T-helper 9 cell (primary cell): ENCODE results near the gene FMO5.
"Not testable (repeated sequence)": the region's sequence is repeated elsewhere in the genome, so short reads cannot be mapped to it uniquely, and the experiment has no call there.

ENCODE experiments used
- DNase-seq: peaks from one replicate; pipeline ENCODE4 v3.0.0-alpha.2; 2020
- total RNA-seq, 2 donors: gene quantifications; one replicate each; lab custom pipeline; 2026; lab: John Stamatoyannopoulos, UW

Gene FMO5, protein sequence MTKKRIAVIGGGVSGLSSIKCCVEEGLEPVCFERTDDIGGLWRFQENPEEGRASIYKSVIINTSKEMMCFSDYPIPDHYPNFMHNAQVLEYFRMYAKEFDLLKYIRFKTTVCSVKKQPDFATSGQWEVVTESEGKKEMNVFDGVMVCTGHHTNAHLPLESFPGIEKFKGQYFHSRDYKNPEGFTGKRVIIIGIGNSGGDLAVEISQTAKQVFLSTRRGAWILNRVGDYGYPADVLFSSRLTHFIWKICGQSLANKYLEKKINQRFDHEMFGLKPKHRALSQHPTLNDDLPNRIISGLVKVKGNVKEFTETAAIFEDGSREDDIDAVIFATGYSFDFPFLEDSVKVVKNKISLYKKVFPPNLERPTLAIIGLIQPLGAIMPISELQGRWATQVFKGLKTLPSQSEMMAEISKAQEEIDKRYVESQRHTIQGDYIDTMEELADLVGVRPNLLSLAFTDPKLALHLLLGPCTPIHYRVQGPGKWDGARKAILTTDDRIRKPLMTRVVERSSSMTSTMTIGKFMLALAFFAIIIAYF
- total RNA-seq: 0.24 to 1.1 reads per million in 2 donors

DNA sequence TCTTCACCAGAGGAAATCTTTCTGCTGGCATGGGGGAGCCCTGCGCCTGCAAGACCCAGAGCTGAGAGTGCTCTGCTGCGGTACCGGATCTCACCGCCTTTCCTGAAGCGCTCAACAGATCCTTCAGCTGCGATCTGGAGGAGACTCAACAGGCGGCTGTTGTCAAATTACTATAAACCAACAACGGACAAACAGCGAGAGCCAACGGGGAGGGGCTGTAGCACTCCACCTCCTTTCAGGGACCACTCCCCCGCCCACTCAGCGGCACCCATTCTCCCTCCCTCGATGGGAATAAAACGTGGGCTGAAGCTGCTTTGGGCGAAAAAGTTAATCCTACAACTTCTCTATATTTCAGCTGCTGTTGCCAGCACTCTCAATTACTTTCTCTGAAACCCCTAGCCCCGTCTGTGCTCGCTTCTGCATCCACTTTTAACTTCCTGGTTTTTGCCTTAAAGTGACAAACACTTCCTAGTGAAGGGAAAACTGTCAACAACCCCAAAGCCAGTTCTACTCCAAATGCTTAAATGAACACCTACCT is at the start of gene FMO5:
Gene FMO5, minus strand, starts transcription at position 147 of the 538 bp plus-strand sequence. CDS start 310 bp downstream, outside the sequence.
- peak; percentile 21 for DNase-seq

DNA sequence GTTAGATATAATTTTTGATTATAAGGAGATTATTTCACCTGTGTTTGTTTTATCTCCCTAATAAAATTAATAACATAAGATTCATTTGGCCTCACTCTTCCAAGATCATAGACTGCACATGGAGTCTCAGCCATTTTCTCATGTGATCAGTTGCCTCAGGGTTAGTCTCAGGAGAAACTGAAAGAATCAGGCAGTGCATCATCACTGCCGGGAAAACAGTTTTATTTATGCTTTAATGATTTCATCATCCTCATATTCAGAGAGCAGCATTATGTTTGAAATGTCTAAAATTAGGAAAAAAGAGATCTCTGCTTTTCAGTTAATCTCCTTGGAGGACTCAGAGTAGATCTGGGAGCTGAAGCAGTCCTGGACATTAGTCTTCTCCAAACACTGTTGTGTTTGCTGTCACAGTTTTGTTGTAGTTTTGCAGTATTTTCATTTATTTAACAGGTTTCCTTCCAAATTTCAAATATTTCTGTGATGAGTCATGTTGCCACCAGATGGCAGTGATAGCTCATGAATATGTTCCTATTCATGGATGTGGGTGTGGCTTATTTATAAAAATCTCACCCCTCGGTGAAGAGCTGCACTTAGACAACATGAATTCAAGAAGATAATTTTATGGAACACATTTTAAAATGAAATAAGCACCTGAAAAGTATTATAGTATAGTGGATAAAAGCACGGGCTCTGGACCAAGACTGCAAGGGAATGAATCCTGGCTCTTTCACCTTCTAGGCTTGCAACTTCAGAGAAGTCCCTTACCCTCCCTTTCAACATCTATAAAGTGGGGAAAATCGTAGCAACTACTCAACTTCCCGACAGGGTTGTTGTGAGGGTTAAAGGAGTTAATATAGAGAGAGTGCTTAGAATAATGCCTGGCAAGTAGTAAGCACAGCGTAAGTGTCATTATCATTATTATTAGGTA is 48.5 kb upstream of the FMO5 start:
- DNase-seq: peak; percentile 1

DNA sequence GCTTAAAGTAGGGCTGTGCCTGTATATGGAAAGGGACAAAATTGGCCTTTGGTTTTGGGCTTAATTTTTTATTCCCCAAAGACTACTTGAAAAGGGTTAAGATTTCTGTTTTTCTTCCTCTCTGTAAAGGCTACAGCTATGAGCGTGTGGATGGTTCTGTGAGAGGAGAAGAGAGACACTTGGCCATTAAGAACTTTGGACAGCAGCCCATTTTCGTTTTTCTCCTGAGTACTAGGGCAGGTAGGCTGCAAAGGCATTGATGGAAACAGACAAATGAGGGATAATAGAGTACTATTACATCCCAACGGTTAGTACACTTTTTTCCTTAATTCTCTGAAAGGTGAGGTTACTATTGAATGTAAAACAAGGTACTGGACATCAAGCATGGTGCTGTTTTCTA is 46.9 kb upstream of the FMO5 start:
- DNase-seq: no peak

DNA sequence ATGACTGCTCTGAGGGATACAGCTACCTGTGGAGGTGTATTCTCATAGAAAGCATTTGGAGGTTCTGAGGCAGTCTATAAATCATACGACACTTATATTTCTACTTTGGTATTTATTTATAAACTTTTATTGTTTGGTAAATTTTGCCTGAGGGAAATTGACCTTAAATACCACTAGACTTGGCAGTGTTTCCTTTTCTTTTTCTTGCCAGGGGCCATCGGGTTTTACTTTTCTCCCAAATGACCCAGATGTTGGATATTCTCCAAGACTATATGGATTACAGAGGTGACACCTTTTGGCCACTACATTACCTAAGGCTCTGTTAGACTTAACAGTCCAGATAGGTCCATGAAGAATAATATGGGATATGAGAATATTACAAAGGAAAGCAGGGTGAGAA is 45.6 kb upstream of the FMO5 start:
- DNase-seq: no peak

DNA sequence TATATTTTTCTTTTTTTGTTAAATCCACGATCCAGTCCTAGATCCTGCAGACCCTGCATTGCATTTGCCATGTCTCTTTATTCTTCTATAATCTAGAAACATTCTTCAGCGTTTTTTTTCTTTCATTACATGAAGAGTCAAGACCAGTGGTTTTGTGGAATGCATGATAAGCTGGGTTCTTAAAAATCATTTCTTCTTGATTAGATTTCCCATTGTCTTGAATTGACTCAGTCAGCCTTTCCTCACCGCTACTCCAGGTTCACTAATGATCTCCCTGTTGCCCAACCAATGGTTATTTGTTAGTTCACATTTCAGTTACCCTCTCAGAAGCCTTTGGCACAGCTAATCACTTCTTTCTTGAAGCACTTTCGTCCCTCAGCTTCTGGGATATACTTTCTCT is 42.6 kb upstream of the FMO5 start:
- DNase-seq: no peak

DNA sequence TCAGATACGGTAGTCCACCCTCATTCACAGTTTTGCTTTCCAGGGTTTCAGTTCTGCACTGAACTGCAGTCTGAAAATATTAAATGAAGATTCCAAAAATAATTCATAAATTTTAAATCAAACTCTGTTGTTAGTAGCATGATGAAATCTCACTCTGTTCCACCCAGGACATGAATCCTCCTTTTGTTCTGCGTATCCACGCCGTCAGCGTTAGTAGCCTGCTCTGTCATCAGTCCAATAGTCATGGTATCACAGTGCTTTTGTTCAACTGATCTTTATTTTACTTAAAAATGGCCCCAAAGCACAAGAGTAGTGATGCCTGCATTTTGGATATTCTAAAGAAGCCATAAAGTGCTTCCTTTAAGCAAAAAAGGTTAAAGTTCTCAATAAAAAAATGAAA is 41.2 kb upstream of the FMO5 start:
- DNase-seq: no peak

DNA sequence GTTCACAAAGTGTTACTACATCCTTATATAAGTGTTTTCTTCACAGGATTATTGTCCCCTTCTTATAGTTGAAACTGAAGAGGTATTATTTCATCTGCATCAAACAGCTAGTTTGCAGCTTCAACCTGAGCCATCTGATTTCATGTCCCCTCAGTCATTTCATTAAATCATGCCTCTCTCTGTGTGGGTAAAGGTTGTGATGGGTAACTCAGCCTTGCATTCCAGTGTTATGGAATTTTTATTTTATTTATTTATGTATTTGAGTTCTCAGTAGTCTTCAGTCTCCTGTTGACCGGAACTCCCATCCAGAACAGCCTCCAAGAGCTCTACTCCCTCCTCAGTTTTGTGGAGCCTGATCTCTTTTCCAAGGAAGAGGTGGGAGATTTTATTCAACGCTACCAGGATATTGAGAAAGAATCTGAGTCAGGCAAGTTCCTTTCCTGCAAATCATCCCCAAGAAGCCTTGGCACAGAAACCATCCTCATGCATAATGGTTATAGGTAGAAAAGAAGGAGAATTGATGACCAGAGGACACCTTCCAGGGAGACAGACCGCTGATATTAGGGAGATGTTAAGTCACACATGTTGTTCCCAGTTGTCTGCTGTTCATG is 39.1 kb upstream of the FMO5 start:
- no peak for DNase-seq

DNA sequence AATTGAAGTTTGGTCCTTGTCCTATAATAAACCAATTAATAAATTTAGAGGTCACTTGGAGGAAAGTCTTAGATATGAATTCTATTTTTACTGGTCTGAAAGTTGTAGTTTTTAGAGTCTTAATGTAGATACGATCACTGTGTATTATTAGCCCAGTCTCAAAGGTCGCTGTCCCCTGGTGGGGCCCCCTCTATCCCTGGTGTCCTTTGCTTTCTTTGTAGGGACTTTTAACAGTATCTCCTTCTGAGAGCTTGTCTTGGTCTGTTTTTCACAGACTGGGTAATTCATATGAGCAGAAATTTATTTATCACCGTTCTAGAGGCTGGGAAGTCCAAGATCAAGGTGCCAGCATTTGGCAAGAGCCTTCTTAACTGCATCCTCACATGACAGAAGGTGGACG is 35.8 kb upstream of the FMO5 start:
- no peak for DNase-seq

DNA sequence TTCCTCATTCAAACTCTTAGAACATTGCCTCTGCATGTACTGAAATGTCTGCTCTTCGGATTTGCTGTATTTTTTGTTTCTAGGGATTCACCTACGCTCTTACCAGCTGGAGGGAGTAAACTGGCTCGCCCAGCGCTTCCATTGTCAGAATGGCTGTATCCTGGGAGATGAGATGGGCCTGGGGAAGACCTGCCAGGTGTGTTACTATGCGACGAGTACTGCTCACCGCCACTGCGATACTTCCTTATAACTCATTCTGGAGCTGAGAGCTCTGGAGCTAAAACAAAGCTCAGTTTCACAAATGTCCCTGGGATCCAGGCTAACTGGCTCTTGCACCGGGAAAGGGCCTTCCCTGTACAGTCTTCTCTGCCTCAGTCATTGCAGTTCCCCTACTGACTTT is 27.4 kb upstream of the FMO5 start:
- DNase-seq: no peak

DNA sequence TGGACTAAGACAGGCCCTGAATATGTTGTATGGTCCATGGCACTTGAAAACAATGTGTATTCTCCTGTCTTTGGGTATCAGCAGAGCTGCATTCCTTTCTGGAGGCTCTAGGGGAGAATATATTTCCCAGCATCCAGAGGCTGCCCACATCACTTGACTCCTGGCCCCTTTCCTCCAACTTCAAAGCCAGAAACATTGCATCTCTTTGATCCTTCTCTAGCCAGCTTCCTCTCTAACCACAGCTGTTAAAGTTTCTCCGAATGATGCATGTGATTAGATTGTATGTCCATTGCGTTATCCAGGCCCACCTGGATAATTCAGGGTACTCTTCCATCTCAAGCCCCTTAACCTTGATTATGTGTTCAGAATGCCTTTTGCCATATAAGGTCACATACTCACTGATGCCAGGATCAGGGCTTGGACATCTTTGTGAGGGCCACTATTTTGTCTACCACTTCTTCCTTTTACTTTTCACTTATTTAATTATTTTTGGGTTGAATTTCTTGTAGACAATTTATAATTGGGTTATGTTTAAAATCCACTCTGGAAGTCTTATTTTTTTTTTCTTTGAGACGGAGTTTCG is 22.6 kb upstream of the FMO5 start:
- DNase-seq: no peak

DNA sequence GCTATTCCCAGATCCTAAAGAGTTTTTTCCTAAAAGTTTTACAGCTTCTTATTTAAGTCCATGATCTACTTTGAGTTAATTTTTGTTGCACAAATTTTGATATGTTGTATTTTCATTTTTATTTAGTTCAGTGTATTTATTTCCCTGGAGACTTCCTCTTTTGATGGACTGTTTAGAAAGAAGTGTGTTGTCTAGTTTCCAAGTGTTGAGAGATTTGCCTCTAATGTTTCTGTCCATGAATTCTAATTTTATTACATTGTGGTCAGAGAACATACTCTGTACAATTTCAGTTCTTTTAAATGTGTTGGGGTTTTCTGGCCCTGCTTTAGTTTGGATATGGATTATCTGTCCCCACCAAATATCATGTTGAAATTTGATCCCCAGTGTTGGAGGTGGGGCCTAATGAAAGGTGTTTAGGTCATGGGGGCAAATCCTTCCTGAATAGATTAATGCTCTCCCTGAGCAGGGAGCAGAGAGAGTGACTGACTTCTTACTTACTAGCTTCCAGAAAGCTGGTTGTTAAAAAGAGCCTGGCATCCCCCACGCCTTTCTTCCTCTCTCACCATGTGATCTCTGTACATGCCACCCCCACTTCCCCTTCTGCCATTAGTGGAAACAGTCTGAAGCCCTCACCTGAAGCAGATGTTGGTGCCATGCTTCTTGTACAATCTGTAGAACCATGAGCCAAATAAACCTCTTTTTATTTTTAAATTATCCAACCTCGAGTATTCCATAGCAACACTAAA is 21.9 kb upstream of the FMO5 start:
- DNase-seq: no peak

DNA sequence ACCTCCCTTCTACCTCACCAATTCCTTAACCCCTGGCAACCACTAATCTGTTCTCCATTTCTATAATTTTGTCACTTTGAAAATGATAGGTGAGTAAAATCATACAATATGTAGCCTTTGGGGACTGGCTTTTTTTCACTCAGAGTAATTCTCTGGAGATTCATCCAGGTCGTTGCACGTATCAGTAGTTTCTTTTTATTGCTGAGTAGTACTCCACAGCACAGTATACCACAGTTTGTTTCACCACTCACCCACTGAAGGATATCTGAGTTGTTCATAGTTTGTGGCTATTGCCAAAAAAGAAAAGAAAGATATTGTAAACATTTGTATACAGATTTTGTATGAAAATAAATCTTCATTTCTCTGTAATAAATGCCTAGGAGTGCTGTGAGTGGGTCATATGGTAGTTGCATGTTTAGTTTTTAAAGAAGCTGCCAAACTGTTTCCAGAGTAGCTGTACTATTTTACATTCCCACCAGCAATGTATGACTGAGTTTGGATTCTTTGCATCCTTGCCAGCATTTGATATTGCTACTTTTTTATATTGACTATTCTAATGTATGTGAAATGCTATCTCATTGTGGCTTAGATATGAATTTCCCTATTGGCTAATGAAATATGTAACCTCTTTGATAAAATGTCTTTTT is 21.0 kb upstream of the FMO5 start:
- no peak for DNase-seq

DNA sequence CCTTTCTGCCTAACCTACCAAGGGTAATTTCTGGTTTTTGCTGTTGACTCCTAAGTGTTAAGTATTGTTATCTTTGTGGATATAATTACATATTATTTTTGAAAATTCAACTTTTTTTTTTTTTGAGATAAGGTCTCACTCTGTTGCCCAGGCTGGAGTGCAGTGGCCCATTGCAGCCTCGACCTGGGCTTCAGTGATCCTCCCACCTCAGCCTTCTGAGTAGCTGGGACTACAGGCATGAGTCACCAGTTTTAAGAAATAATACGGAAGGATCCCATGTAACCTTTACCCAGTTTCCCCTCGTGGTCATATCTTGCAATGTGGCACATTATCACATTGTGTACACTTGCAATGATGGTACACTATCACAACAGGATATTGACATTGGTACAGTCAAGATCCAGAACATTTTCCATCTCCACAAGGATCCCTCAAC is 20.5 kb upstream of the FMO5 start:
- DNase-seq: no peak

DNA sequence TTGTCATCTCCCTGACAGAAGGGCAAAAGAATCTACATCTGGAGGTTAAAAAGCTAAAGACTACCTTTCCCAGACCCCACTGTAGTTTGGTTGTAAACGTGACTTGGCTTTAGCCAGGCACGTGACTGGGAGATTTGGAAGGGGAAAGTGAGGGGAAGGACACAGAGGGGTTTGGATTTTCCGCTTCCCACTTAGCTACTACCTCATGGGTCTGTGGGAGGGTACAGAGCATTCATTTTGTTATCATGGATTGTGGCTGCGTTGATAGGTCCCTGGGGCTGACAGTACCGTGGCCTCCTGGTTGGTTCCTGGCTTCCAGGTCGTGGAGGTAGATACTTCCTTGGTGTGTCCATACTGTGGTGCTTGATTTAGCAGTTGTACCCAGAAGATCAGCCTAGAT is 20.0 kb upstream of the FMO5 start:
- no peak for DNase-seq

DNA sequence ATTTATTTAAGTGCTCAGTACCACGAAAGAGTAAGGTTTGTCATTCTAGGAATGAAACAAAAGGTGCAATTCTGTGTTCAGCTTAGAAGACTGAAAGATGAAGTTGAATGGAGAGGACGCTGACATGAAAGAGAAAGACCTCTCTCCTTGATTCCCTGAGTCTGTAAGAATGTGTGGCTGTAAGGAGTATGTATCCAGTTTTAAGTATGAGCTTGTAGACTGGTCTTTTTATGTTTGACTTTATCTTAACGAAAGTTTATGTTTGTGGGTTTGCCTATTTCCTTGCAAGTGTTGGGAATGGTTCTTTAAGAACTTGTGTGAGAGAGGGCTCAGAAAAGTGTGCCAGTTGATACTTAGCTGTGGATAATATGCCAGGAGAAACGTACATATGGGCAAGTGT is 18.7 kb upstream of the FMO5 start:
- DNase-seq: no peak

DNA sequence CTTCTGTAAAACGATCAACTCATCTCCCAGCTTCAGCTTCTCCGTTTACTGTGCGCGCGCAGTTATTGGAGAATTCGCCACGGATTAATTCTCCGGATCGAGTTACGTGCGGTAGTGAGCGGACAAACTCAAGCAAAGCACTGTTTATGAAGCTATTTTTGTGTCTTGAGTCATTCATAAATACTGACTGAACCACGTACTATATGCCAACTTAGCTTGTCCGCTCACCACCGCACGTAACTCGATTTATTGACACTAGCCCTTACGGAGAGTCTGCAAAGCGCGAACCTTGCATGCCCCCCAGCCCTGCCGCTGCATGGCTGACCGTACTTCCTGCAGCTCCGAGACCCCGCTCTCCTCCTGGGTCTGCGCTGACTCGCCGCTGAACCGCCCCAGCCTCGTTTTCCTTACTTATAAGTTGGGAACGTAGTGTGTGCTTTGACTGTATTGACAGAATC is 18.1 kb upstream of the FMO5 start:
- DNase-seq: peak; percentile 9

DNA sequence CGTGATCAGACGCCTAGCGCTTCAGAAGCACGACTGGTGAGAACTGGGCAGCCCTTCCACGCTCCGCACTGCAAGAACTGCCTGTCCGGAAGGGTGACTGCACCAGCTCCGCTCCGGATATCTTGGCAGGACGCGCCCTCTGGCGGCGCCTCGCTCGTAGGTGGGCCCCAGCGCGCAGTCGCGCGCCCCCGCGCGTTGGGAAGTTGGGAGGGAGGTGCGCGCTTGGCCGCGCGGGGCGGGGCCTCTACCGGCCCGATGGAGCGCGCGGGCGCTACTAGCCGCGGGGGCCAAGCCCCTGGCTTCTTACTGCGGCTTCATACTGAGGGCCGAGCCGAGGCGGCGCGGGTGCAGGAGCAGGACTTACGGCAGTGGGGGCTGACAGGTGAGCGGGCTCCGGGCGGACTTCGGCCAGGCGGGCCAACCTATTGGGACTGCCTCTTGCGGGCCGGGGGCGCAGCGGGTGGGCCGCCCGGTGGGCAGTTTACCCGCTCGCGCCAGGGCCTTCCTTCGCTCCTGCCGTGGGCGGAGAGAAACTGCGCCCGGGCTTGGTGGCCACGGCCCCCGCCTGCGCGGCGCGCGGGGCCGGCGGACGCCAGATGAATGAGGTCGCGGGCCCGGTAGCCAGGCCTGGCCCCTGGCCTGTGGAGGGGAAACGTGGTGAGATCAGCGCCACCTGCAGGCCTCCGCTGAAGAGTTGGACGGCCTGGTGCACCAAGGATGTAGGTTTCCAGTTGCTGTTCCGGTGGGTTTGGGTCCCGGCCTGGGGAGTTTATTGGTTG is 17.5 kb upstream of the FMO5 start, which contains the start of gene CHD1L:
Gene CHD1L, plus strand, starts transcription at position 236 of the 779 bp plus-strand sequence. Its CDS starts 20 bp downstream, at position 256.
- DNase-seq: peak; percentile 90

DNA sequence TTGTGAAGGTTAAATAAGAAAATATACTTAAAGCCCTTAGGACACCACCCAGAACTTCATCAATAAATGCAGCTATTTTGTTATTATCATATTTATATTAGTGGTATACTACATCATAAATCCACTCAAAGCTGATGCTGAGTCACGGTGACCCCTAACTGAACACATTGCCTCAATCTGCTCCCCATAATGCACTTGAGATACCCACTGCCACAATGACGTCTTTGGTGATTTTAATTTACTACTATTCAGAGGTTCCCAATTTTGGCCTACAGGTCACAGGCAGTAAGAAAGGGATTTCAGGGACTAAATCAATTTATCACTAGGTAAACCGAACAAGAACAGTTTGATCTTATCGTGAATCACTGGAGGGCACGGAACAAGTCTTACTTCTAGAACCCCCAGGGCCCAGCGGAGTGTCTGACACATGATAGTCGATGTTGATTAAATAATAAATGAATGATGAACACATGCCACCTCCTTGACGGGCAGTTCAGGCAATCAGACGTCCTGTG is 16.9 kb upstream of the FMO5 start:
- DNase-seq: no peak

DNA sequence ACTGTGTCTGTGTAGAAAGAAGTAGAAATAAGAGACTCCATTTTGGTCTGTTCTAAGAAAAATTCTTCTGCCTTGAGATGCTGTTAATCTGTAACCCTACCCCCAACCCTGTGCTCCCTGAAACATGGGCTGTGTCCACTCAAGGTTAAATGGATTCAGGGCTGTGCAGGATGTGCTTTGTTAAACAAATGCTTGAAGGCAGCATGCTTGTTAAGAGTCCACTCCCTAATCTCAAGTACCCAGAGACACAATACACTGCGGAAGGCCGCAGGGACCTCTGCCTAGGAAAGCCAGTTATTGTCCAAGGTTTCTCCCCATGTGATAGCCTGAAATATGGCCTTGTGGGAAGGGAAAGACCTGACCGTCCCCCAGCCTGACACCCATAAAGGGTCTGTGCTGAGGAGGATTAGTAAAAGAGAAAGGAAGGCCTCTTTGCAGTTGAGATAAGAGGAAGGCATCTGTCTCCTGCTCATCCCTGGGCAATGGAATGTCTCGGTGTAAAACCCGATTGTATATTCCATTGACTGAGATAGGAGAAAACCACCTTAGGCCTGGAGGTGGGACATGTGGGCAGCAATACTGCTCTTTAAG is 15.1 kb upstream of the FMO5 start:
- not testable (repeated sequence) for DNase-seq
